Iris pigment epithelial cell (primary cell): Measurements from ENCODE around the gene TOR3A.

Experiments
- DNase-seq: peaks from one replicate; pipeline ENCODE4 v3.0.0-alpha.2; 2011; ENCODE audit warnings: low read depth

TOR3A gene

DNA sequence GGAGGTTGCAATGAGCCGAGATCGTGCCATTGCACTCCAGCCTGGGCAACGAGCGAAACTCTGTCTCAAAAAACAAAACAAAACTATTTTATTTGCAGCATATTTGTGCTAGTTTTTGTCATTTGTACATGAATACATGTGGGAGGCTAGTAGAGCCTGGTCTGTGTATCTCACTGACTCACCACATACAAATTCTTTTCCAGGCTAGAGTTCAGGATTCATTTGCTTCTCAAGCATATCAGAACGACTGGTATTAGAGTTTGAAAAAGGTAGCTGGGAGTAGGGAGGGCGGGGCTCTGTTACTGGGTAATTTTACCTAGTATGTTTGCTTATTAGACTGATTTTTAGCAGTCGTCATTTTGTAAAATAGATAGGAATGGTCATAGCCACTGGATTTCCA lies 4.5 kb upstream of the TOR3A start:
- peak; percentile 84 for DNase-seq

GRCh38 chr1:179079113-179079761 lies 2.6 kb upstream of the TOR3A start:
- peak; percentile 79 for DNase-seq

- no peak for DNase-seq
Observed at GRCh38 chr1:179080866-179081686, 794 bp upstream of the TOR3A start.

DNA sequence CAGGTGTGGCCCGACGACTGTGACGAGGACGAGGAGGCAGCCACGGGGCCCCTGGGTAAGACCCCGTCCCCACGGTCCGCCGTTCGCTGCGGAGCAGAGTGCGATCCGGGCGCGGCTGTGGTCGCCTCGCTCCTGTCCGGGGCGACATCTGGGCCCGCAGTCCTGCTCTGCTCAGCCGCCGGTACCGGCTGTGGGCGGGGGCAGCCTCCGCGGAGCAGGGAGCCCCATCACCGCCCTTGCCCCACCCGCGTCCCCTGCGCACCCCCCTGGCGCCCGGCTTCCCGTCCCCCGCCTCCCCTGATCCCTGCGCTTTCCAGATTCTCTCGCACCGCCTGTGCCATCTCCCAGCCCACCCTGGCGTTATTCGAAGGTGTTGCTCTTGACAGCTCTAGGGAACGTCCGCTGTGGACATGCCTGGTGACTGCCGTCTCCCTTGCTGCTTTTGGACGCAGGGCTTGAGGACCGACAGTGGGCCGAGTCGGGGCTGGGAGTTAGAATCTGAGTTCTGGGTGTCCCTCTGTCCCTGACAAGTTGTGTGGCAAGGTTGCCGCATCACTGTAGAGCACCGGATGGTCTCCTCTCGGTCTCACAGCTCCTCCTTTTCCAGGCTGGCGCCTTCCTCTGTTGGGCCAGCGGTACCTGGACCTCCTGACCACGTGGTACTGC lies 596 bp downstream of the TOR3A start:
- DNase-seq = peak; percentile 19

GRCh38 chr1:179082999-179083335 lies 1.1 kb downstream of the TOR3A start:
- peak; percentile 43 for DNase-seq

DNA sequence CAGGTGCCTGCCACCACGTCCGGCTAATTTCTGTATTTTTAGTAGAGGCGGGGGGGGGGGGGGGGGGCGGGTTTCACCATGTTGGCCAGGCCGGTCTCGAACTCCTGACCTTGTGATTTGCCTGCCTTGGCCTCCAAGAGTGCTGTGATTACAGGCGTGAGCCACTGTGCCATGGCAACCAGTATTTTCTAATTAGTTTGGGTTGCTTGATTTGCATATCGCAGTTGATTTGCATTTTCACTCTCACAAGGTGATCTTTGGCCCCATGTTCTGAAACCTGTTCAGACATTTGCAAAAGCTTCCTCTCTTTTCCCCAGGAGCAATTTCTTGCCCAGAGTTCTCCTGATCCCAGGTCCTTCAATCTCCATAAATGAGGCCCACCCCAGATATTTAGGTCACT lies 1.7 kb downstream of the TOR3A start:
- DNase-seq = no peak

DNA sequence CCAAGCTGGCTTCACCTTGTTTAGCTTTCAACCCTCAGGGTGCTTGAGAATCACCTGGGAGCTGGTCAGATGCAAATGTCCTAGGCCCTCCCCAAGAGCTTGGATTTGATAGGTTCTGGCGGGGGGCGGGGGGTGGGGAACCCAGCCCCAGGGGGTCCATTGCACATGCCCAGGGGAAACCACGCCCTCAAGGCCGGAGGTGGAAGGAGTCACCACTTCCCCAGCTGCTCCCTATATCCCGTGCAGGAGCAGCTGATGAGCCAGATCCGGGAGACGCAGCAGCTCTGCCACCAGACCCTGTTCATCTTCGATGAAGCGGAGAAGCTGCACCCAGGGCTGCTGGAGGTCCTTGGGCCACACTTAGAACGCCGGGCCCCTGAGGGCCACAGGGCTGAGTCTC lies 5.8 kb downstream of the TOR3A start:
- DNase-seq = peak; percentile 18

DNA sequence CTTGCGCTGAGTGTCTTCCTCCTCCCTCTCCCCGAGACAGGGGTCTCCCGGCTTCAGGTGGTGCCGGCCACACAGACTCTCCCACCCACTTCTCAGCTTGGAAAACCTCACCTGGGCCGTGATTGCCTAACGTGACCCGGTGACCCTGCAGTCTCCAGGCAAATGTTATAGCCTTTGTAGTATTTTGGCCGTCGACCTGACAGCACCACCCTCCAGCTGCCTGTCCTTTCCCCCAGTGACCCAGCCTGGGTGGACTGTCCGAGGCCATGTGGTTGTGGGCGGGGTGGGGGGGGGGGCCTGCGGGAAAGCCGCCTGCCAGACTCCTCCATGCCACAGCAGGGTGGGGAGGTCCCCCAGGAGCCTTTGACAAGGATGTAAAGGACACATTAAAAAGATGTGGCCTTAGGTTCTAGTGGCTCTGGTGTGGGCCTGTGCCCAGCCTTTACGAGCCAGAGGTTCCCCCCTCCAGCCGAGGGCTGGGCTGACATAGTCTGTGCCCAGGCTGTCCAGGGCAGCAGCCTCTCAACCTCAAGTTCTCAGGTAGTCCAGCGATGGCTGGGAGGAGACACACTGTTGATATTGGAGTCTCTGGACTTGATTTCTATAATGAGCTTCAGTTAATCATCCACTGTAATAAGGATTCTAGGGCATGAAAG lies 8.1 kb downstream of the TOR3A start:
- DNase-seq = no peak

DNA sequence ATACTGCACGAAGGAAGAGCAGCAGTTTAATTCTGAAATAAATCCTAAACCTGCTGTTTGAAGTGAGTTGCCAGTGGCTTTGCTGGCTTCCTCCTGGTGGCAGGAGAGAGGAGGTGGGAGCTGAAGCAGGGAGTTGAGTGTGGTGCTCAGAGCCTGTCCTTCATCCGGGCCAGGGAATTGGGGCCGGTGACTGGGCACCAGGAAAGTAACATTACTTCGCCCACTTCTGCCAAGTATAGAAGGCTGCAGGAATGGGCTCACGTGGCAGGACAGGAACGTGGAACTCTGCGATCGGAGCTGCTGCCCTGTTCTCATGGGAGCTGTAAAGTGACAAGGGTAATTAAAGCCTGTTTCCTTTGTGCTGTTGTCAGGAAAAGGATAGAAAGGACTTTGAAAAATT lies 8.7 kb downstream of the TOR3A start:
- DNase-seq = no peak

DNA sequence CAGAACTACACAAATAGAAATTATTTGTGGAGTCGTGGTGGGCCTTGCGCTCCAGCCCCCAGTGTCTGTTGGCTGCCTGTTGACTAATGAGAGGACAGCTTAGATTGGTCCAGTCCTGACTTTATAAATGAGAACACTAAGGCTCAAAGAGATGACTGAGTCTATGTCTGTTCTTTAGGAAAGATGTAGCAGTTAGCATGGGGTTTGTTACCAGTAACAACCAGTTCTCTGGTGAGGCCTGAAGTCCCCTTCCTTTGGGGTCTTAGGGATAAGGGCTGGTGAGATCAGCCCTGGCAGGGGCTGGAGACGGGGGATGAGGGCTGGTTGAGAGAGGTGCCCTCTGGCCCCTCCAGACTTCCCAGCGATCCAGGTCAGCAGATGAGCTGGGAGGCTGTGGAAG lies 9.1 kb downstream of the TOR3A start:
- DNase-seq = no peak

DNA sequence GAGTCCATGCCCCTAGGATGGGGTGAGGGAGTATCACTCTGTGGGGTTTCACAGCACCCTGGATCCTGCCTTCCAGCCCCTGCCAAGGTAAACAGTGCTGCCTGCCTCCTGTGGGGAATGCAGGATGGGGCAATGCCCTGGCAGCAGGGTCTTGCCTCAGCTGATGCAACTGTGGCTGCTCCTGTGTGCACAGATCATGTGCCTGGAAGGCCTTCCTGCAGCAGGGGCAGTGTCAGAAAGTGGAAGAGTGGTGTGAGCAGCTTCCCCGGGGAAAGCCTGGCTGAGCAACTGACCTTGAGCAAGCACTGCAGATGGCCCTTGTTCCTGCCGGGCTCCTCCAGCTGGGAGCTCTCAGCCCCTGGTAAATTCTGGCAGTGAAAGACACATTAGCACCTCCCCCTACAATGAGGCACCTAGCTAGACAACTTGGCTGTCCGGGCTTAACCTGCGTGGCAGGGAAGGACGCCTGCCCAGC lies 9.9 kb downstream of the TOR3A start:
- DNase-seq = peak; percentile 53

GRCh38 chr1:179092896-179093461 lies 11.1 kb downstream of the TOR3A start:
- DNase-seq = no peak

DNA sequence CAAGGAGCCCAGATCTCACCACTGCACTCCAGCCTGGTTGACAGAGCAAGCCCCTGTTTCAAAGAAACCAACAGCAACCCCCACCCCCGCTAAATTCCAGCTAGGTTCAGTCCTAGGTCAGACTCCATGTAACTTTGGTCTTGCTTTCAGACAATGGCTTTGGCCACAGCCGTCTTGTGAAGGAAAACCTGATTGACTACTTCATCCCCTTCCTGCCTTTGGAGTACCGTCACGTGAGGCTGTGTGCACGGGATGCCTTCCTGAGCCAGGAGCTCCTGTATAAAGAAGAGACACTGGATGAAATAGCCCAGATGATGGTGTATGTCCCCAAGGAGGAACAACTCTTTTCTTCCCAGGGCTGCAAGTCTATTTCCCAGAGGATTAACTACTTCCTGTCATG lies 12.9 kb downstream of the TOR3A start:
- DNase-seq = no peak

GRCh38 chr1:179095377-179095776 lies 13.5 kb downstream of the TOR3A start:
- DNase-seq = no peak

GRCh38 chr1:179095924-179096323 lies 14.1 kb downstream of the TOR3A start:
- DNase-seq = no peak

GRCh38 chr1:179099891-179100290 lies 18.0 kb downstream of the TOR3A start:
- no peak for DNase-seq

GRCh38 chr1:179101566-179101965 lies 19.7 kb downstream of the TOR3A start:
- no peak for DNase-seq

DNA sequence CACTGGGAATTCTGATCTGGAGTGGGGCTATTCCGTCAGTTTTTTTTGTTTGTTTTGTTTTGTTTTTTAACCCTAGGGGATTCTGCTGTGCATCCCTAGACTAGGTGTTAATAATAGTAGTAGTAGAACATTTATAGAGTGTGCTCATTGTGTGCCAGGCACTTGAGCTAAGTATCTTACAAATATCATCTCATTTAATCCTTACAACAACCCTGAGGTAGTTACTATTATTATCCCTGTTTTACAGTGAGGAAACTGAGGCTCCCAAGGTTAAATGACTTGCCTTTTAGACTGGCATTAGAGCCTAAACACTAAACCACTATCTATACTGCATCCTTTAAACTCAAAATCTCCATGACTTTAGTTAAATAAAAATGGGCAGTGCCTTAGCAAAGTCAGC lies 22.1 kb downstream of the TOR3A start:
- no peak for DNase-seq

DNA sequence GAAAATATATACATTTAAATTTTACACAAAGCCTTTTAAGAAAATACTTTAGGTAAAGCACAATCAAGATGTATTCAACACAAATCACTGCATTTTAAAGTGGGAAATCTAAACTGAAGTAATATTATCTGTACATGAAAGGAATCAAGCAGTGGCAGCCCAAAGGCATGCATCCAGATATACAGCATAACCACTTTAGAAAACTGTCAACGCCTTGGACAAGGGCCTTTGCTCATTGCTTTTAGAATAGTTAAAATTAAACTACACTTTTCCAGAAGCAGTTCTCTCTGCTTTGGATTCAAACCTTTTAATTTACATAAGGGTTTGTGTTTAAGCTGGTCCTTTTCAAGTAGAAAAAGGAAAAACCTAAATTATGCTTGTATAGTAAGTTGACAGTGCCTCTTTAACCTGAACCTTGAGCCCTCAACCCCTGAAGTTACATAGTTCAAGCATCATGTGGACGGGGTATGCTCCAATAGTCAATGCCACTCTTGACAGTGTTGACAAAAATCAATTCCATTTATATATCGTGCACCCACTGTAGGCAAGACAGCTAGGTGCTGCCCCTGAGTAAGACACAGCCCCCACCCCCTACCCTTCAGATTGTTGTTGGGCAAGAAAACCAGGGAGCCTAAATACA lies 22.9 kb downstream of the TOR3A start:
- no peak for DNase-seq

GRCh38 chr1:179105393-179105792 lies 23.5 kb downstream of the TOR3A start:
- peak; percentile 24 for DNase-seq

- DNase-seq = no peak
Observed at GRCh38 chr1:179107706-179108629, 26.1 kb downstream of the TOR3A start.
